Hepatocyte (in vitro differentiated cells): ENCODE measurements around the gene AQP1.

ENCODE experiments used
- CTCF ChIP-seq: fragments of 200-600 bp; sonication (generic); IDR thresholded peaks from 2 replicates; pipeline ENCODE4 v1.5.1; 2016; ENCODE audit warnings: antibody characterized with exemption, mild to moderate bottlenecking; ENCODE audit not compliant: poor library complexity
- EZH2 ChIP-seq: fragments of 200-600 bp; sonication (generic); IDR thresholded peaks from 2 replicates; pipeline ENCODE4 v1.6.1; 2016; ENCODE audit warnings: antibody characterized with exemption, mild to moderate bottlenecking, borderline replicate concordance

- no peak for TF ChIP-seq CTCF
- no peak for TF ChIP-seq EZH2
Measured at GRCh38 chr7:30911561-30911969, at the start of gene AQP1.
